Brain microvascular endothelial cell (primary cell): ENCODE data around the gene MAT2B.
A peak's percentile ranks its signal among the peaks of the same experiment; 100 is the strongest.

Experiments
- DNase-seq: peaks from one replicate; pipeline ENCODE4 v3.0.0-alpha.2; 2020
- H3K27ac ChIP-seq: fragments of 250-450 bp; sonication (Bioruptor Pico); 2 replicates; pipeline ENCODE4 v1.5.1; 2020; ENCODE audit warnings: mild to moderate bottlenecking, moderate library complexity
- H3K27me3 ChIP-seq: fragments of 250-450 bp; sonication (Bioruptor Pico); replicated peaks from 2 replicates; pipeline ENCODE4 v1.5.1; 2020; ENCODE audit warnings: mild to moderate bottlenecking
- H3K36me3 ChIP-seq: fragments of 250-450 bp; sonication (Bioruptor Pico); replicated peaks from 2 replicates; pipeline ENCODE4 v1.5.1; 2020; ENCODE audit warnings: mild to moderate bottlenecking
- H3K4me3 ChIP-seq: 2 replicates; pipeline ENCODE4 v1.5.1; 2011; ENCODE audit warnings: low read depth, mild to moderate bottlenecking, control low read depth, low read length, moderate library complexity
- in situ Hi-C: cut with HindIII; loops from 2 replicates; pipeline ENCODE4 v1.10.0; 2017; ENCODE audit warnings: low sequenced_read_pairs, low pct_ligation_motif_present
- TF ChIP-seq, protein P1 (sequence below): IDR thresholded peaks from 2 replicates; pipeline ENCODE4 v1.5.1; 2011; ENCODE audit warnings: low read depth, mild to moderate bottlenecking, moderate library complexity, low read length, control low read depth, inconsistent platforms; ENCODE audit errors: missing control alignments

MAT2B gene

DNA sequence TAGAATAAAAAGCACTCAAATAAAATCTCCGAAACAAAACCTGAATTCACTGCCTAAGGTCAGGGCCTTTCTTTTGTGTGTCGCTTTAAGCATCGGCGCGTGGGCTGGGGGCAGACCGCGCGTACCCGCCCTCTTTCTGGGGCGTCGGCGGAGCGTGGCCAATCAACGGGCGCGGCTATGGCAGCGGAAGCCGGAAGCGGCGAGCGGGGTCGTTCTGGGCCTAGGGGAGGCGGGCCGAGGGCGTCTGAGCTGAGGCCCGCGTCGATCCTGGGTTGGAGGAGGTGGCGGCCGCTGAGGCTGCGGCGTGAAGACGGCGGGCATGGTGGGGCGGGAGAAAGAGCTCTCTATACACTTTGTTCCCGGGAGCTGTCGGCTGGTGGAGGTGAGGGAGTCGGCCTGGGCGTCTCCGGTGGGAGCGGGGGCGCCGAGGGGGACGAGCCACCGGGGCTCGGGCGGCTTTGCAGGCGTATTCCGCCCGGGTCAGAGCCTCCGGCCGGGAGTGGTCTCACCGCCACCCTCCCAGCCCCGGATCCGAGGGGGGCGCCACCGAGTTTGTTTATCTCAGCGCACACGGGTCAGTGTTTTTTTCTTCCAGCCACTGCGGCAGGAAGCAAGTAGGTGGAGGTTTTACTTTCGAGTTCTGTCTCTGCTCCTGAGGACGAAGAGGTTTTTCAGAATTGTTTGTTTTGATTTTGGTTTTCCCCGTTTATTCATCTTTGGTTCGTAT lies at the start of gene MAT2B:
TSS of gene MAT2B (plus strand) at position 252 of the 727 bp plus-strand sequence. CDS start at position 320, 68 bp downstream.
- peak within 1 kb of the TSS; percentile 93 for H3K27ac ChIP-seq
- TF ChIP-seq, protein P1, sequence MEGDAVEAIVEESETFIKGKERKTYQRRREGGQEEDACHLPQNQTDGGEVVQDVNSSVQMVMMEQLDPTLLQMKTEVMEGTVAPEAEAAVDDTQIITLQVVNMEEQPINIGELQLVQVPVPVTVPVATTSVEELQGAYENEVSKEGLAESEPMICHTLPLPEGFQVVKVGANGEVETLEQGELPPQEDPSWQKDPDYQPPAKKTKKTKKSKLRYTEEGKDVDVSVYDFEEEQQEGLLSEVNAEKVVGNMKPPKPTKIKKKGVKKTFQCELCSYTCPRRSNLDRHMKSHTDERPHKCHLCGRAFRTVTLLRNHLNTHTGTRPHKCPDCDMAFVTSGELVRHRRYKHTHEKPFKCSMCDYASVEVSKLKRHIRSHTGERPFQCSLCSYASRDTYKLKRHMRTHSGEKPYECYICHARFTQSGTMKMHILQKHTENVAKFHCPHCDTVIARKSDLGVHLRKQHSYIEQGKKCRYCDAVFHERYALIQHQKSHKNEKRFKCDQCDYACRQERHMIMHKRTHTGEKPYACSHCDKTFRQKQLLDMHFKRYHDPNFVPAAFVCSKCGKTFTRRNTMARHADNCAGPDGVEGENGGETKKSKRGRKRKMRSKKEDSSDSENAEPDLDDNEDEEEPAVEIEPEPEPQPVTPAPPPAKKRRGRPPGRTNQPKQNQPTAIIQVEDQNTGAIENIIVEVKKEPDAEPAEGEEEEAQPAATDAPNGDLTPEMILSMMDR, result peak; percentile 64
- in situ Hi-C loops, result no loop called here
- H3K36me3 ChIP-seq, result no peaks in the 10 kb centered on the region
- peak within 1 kb of the TSS; percentile 64 for H3K4me3 ChIP-seq
- no peaks in the 10 kb centered on the region for H3K27me3 ChIP-seq
- DNase-seq, result peak; percentile 87

DNA sequence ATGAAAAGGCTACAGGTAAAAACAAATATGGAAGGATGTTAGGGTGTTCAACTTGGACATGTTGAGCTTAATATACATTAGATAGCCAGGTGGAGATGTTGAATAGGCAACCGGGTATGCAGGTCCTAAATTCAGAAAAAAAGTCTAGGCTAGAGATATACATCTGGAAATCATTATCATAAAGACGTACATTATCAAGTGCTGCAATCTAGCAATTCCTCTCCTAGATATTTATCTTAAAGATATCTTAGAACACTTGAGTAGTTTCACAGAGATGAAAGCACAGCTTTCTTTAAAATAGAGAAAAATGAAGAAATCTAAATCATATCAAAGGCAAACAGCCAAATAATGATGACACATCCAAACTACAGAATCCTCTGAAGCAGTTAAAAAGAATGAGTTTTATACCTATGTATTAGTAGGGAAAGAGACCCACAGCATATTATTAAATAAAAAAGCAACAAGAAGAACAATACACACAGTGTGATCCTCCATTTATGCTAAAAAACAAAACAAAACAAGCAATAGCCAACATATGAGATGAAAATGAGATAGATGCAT lies 49.3 kb upstream of the MAT2B start:
- in situ Hi-C loops, result no loop called here
- TF ChIP-seq, protein P1, result no peak
- Histone ChIP-seq H3K36me3 (peaks cover 4% of the 10 kb centered on the region), H3K4me3 (no peak overlapping the region), H3K27ac (no peak overlapping the region), H3K27me3 (no peaks in the 10 kb centered on the region)
- no peak for DNase-seq

DNA sequence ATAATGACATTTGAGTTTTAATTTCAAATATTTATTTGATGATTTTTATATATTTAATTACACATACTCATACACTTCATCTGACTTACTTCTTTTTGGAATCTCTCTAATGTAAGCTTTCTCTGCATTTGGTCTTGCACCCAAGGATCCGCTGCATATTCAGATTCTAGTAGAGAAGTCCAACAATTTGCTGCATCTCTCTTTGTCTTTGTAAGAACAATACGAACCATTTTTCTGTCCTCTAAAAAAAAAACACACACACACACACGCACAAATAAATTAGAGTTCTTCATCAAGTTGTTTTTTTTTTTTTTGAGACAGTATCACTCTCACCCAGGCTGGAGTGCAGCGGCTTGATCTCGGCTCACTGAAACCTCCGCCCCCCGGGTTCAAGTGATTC lies 48.6 kb upstream of the MAT2B start:
- H3K27ac ChIP-seq, result no peak overlapping the region
- H3K4me3 ChIP-seq, result no peak overlapping the region
- no peaks in the 10 kb centered on the region for H3K27me3 ChIP-seq
- H3K36me3 ChIP-seq, result peaks cover 3% of the 10 kb centered on the region
- in situ Hi-C loops, result no loop called here
- DNase-seq, result no peak
- TF ChIP-seq, protein P1, result no peak

DNA sequence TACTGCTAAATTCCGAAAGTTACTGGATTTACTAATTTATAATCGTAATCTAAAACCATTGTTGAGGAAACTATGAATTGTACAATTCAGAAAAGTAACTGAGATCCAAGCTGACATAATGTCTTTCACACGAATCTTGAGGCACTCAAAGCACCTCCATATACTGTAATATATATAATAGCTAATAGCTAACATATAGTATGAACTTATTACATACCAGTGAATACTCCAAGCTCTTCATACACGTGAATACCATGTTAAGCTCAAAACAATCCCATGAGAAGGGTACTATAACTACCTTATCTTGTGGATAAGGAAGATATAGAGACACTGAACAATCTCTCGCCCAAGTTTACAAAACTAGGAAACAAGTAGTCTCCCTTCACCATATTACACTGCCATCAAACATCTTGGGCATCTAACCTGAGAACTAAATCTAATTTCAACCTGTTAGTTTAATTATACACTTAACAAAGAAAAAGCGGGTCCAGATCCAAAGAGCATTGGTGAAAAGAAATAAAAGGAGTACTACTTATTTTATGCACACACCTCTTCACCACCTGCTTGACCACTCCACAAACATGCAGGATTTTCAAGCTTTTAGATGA lies 46.5 kb upstream of the MAT2B start:
- DNase-seq, result no peak

DNA sequence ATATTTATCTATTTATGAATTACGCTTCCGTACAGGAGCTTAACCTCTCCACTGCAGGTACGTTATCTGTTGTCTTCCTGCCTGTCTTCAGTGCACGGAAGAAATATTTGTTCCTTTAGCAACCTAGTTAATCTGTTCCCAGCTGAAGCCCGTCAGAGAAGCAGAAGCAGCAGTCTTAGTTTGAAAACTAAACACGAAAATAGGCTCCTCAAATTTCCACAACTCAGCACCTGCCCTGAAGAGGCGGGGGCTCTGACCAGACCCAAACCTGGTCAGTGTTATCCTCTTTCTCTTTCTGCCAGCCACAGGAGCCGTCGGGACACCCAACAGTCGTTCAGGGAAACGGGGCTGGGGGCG lies 46.0 kb upstream of the MAT2B start:
- peak overlapping the region; percentile 98 for H3K27ac ChIP-seq
- no peak for DNase-seq
- H3K27me3 ChIP-seq, result no peaks in the 10 kb centered on the region
- peaks cover 3% of the 10 kb centered on the region for H3K36me3 ChIP-seq
- H3K4me3 ChIP-seq, result peak overlapping the region; percentile 77
- in situ Hi-C loops, result no loop called here
- TF ChIP-seq, protein P1, result no peak

More for the DNA sequence above, 46.5 kb upstream of the MAT2B start:
- Histone ChIP-seq H3K27ac (peak overlapping the region; percentile 98), H3K27me3 (no peaks in the 10 kb centered on the region), H3K4me3 (peak overlapping the region; percentile 77), H3K36me3 (peaks cover 3% of the 10 kb centered on the region)
- in situ Hi-C loops, result no loop called here
- TF ChIP-seq, protein P1, result no peak
